ENCODE data around the gene IFT80.
"Not testable (repeated sequence)": the region's sequence is repeated elsewhere in the genome, so short reads cannot be mapped to it uniquely, and the experiment has no call there.

The IFT80 gene

DNA sequence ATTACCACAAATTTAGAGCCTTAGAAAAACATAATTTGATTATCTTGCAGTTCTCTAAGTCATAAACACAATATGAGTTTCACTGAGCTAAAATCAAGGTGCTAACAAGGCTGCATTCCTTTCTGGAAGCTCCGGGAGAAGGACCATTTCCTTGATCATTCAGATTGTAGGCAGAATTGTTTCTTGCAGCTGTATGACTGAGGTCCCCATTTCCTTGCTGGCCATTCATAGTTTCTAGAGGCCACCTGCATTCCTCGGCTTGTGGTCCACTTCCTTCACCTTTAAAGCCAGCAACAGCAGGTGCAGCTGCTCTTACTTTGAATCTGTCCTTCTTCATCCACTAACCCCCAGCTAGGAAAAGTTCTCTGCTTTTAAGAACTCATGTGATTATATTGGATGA is 58.7 kb downstream of the IFT80 start:
- Histone ChIP-seq H3K4me1 (ENCODE audit: insufficient read depth, low read length) (peaks cover 6% of the 10 kb centered on the region), H3K9ac (ENCODE audit: low read length) (no peak overlapping the region), H3K9me3 (ENCODE audit: low read length) (no peaks in the 10 kb centered on the region), H3K36me3 (ENCODE audit: insufficient read depth, low read length) (no peaks in the 10 kb centered on the region), H3K4me3 (ENCODE audit: low read depth in 1 of 2, low read length in 2 of 2) (no peak overlapping the region), H3K27me3 (ENCODE audit: control insufficient read depth in 1 of 2, insufficient read depth in 2 of 2, low read length in 2 of 2) (no peaks in the 10 kb centered on the region), H3K27ac (ENCODE audit: low read depth, low read length) (no peak overlapping the region)

DNA sequence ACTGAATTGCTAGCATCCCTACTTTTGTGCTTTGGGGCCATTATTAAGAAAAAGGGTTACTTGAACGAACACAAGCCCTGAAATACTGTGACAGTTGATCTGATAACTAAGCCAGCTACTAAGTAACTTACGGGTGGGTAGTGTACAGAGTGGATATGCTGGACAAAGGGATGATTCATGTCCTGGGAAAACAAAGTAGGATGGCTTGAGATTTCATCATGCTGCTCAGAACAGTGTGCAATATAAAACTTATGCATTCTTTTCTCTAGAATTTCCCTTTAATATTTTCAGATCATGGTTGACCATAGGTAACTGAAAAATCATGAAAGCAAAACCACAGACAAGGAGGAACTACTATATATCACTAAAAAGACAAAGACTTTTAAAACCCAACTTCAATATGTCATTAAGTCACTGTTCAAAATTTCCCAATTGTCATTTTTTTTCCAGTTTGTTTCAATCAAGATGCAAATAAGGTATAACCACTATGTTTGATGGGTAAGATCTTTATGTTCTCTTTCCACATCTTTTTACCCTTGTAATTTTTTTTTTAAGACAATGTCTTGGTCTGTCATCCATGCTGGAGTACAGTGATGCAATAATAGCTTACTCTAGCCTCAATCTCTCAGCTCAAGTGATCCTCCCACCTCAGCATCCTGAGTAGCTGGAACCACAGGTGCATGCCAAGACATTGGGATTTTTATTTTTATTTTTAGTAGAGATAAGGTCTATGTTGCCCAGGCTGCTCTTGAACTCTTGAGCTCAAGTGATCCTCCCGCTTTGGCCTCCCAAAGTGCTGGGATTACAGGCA is 67.7 kb downstream of the IFT80 start:
- Histone ChIP-seq H3K27ac (ENCODE audit: low read depth, low read length) (no peak overlapping the region), H3K27me3 (ENCODE audit: control insufficient read depth in 1 of 2, insufficient read depth in 2 of 2, low read length in 2 of 2) (no peaks in the 10 kb centered on the region), H3K4me1 (ENCODE audit: insufficient read depth, low read length) (no peaks in the 10 kb centered on the region), H3K9me3 (ENCODE audit: low read length) (no peaks in the 10 kb centered on the region), H3K36me3 (ENCODE audit: insufficient read depth, low read length) (no peaks in the 10 kb centered on the region), H3K9ac (ENCODE audit: low read length) (no peak overlapping the region), H3K4me3 (ENCODE audit: low read depth in 1 of 2, low read length in 2 of 2) (no peak overlapping the region)

- H3K36me3 ChIP-seq (ENCODE audit: insufficient read depth, low read length), result no peaks in the 10 kb centered on the region
- no peak overlapping the region for H3K4me3 ChIP-seq (ENCODE audit: low read depth in 1 of 2, low read length in 2 of 2)
- H3K27ac ChIP-seq (ENCODE audit: low read depth, low read length), result no peak overlapping the region
- no peaks in the 10 kb centered on the region for H3K4me1 ChIP-seq (ENCODE audit: insufficient read depth, low read length)
- H3K27me3 ChIP-seq (ENCODE audit: control insufficient read depth in 1 of 2, insufficient read depth in 2 of 2, low read length in 2 of 2), result no peaks in the 10 kb centered on the region
- H3K9me3 ChIP-seq (ENCODE audit: low read length), result no peaks in the 10 kb centered on the region
- H3K9ac ChIP-seq (ENCODE audit: low read length), result no peak overlapping the region
Observed at GRCh38 chr3:160330690-160331089, 68.3 kb downstream of the IFT80 start.

GRCh38 chr3:160330109-160330508 is 68.9 kb downstream of the IFT80 start:
- Histone ChIP-seq H3K4me3 (ENCODE audit: low read depth in 1 of 2, low read length in 2 of 2) (no peak overlapping the region), H3K27ac (ENCODE audit: low read depth, low read length) (no peak overlapping the region), H3K9ac (ENCODE audit: low read length) (no peak overlapping the region), H3K36me3 (ENCODE audit: insufficient read depth, low read length) (no peaks in the 10 kb centered on the region), H3K4me1 (ENCODE audit: insufficient read depth, low read length) (no peaks in the 10 kb centered on the region), H3K9me3 (ENCODE audit: low read length) (no peaks in the 10 kb centered on the region), H3K27me3 (ENCODE audit: control insufficient read depth in 1 of 2, insufficient read depth in 2 of 2, low read length in 2 of 2) (no peaks in the 10 kb centered on the region)

GRCh38 chr3:160326286-160326685 is 72.7 kb downstream of the IFT80 start:
- not testable (repeated sequence) for H3K36me3 ChIP-seq (ENCODE audit: insufficient read depth, low read length); H3K4me3 ChIP-seq (ENCODE audit: low read depth in 1 of 2, low read length in 2 of 2); H3K9me3 ChIP-seq (ENCODE audit: low read length); H3K27me3 ChIP-seq (ENCODE audit: control insufficient read depth in 1 of 2, insufficient read depth in 2 of 2, low read length in 2 of 2); H3K27ac ChIP-seq (ENCODE audit: low read depth, low read length); H3K4me1 ChIP-seq (ENCODE audit: insufficient read depth, low read length); H3K9ac ChIP-seq (ENCODE audit: low read length)

DNA sequence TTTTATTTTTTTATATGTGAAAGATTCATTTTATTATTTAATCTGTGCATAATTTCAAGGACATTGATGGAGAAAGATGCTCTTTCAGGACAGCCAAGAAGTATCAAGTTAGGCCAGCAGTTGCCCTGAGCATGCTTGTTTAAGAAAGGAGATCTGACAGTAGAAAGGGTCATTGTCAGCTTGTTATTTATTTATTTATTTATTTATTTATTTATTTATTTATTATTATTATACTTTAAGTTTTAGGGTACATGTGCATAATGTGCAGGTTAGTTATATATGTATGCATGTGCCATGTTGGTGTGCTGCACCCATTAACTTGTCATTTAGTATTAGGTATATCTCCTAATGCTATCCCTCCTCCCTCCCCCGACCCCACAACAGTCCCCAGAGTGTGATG is 77.2 kb downstream of the IFT80 start:
- not testable (repeated sequence) for H3K36me3 ChIP-seq (ENCODE audit: insufficient read depth, low read length); H3K4me3 ChIP-seq (ENCODE audit: low read depth in 1 of 2, low read length in 2 of 2); H3K9me3 ChIP-seq (ENCODE audit: low read length); H3K4me1 ChIP-seq (ENCODE audit: insufficient read depth, low read length); H3K27me3 ChIP-seq (ENCODE audit: control insufficient read depth in 1 of 2, insufficient read depth in 2 of 2, low read length in 2 of 2); H3K27ac ChIP-seq (ENCODE audit: low read depth, low read length); H3K9ac ChIP-seq (ENCODE audit: low read length)

DNA sequence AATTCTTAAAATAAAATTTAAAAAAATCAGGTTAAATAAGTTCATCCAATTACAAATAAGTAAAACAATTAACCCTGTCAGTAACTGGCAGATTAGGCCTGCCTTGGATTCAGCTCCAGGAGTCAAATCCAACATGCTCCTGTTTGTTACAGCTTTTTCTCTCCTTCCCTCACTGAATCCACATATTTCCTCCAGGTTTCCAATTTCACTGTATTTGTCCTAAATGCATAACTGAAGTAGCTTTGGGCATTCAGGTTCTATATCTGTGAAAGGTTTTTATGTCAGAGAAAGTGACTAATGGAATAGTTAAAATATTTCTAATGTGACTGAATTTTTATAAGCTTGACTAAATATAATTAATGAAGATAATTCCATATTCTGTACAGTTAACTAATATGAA is 79.7 kb downstream of the IFT80 start:
- H3K4me3 ChIP-seq (ENCODE audit: low read depth in 1 of 2, low read length in 2 of 2), result no peak overlapping the region
- H3K27ac ChIP-seq (ENCODE audit: low read depth, low read length), result no peak overlapping the region
- peaks cover 3% of the 10 kb centered on the region for H3K36me3 ChIP-seq (ENCODE audit: insufficient read depth, low read length)
- H3K27me3 ChIP-seq (ENCODE audit: control insufficient read depth in 1 of 2, insufficient read depth in 2 of 2, low read length in 2 of 2), result no peaks in the 10 kb centered on the region
- no peaks in the 10 kb centered on the region for H3K4me1 ChIP-seq (ENCODE audit: insufficient read depth, low read length)
- no peak overlapping the region for H3K9ac ChIP-seq (ENCODE audit: low read length)
- H3K9me3 ChIP-seq (ENCODE audit: low read length), result no peaks in the 10 kb centered on the region

GRCh38 chr3:160314995-160315394 is 84.0 kb downstream of the IFT80 start:
- Histone ChIP-seq H3K9ac (ENCODE audit: low read length) (no peak overlapping the region), H3K27ac (ENCODE audit: low read depth, low read length) (no peak overlapping the region), H3K4me1 (ENCODE audit: insufficient read depth, low read length) (no peaks in the 10 kb centered on the region), H3K9me3 (ENCODE audit: low read length) (no peaks in the 10 kb centered on the region), H3K36me3 (ENCODE audit: insufficient read depth, low read length) (peaks cover 3% of the 10 kb centered on the region), H3K27me3 (ENCODE audit: control insufficient read depth in 1 of 2, insufficient read depth in 2 of 2, low read length in 2 of 2) (no peaks in the 10 kb centered on the region), H3K4me3 (ENCODE audit: low read depth in 1 of 2, low read length in 2 of 2) (no peak overlapping the region)

DNA sequence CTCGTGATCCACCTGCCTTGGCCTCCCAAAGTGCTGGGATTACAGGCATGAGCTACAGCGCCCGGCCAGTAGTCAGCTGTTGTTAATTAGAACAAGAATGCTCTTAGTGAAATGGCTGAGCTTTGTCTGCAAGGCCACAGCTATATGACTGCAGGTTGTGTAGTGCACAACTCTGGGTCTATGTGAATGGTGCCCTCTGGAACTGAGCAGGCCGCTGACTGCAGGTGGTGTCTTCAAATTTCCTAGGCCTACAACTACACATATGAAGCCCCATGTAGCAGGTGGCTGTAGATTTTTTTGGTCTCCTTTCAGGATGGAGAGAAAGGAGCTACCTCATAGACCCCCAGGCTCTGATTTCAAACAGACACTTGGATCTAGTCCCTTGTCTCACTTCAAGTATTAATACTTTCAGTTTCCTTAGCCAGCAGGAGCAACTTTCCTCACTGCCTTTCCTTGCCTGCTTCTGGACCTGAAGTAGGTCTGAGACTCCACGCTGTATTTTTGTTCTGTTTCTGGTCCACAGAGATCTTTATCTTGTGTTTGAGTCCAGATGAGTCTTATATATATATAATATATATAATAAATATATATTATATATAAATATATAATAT is 86.9 kb downstream of the IFT80 start:
- Histone ChIP-seq H3K4me1 (ENCODE audit: insufficient read depth, low read length) (no peaks in the 10 kb centered on the region), H3K27me3 (ENCODE audit: control insufficient read depth in 1 of 2, insufficient read depth in 2 of 2, low read length in 2 of 2) (no peaks in the 10 kb centered on the region), H3K9me3 (ENCODE audit: low read length) (no peaks in the 10 kb centered on the region), H3K36me3 (ENCODE audit: insufficient read depth, low read length) (peaks cover 4% of the 10 kb centered on the region), H3K4me3 (ENCODE audit: low read depth in 1 of 2, low read length in 2 of 2) (no peak overlapping the region), H3K27ac (ENCODE audit: low read depth, low read length) (no peak overlapping the region), H3K9ac (ENCODE audit: low read length) (no peak overlapping the region)

GRCh38 chr3:160302806-160303205 is 96.2 kb downstream of the IFT80 start:
- no peak overlapping the region for H3K4me3 ChIP-seq (ENCODE audit: low read depth in 1 of 2, low read length in 2 of 2)
- H3K36me3 ChIP-seq (ENCODE audit: insufficient read depth, low read length), result peaks cover 5% of the 10 kb centered on the region
- no peaks in the 10 kb centered on the region for H3K9me3 ChIP-seq (ENCODE audit: low read length)
- H3K4me1 ChIP-seq (ENCODE audit: insufficient read depth, low read length), result no peaks in the 10 kb centered on the region
- H3K27me3 ChIP-seq (ENCODE audit: control insufficient read depth in 1 of 2, insufficient read depth in 2 of 2, low read length in 2 of 2), result no peaks in the 10 kb centered on the region
- no peak overlapping the region for H3K9ac ChIP-seq (ENCODE audit: low read length)
- no peak overlapping the region for H3K27ac ChIP-seq (ENCODE audit: low read depth, low read length)

DNA sequence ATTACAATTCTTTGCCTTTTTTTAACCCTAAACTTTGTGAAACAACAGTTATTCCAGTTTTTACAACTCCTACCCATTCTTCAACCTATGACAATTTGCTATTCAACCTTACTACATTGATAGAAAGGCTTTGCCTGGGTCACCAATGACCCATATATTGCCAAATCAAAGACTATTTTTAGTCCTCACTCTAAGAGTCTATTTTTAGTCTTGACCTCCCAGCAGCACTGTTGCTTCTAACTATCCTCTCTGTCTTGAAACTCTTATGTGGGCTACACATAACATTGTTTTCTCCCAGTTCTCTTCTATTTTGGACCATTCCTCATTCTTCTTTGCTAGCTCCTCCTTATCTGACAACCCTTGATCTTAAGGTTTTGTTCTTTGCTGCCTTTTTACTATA is 102.4 kb downstream of the IFT80 start:
- Histone ChIP-seq H3K27ac (ENCODE audit: low read depth, low read length) (no peak overlapping the region), H3K9me3 (ENCODE audit: low read length) (no peaks in the 10 kb centered on the region), H3K4me1 (ENCODE audit: insufficient read depth, low read length) (peaks cover 6% of the 10 kb centered on the region), H3K9ac (ENCODE audit: low read length) (no peak overlapping the region), H3K36me3 (ENCODE audit: insufficient read depth, low read length) (no peaks in the 10 kb centered on the region), H3K27me3 (ENCODE audit: control insufficient read depth in 1 of 2, insufficient read depth in 2 of 2, low read length in 2 of 2) (no peaks in the 10 kb centered on the region), H3K4me3 (ENCODE audit: low read depth in 1 of 2, low read length in 2 of 2) (no peak overlapping the region)

DNA sequence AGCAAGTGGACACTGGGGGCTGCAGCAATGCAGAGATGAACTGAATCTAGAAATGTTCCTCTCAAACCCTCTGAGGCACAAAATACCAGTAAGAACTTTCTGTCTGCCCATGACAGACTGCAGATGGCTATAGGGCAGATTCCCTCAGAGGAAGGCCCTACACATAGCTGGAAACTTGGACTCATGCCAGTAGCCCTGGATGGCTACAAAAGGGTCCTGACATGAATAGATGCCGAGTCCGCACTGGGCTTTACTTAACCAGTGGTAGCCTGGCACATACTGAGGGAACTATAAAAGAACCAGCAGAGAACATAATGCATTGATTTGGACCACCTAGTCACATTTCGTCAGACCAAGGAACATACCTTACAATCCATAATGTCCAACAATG is 107.1 kb downstream of the IFT80 start:
- Histone ChIP-seq H3K9ac (ENCODE audit: low read length) (no peak overlapping the region), H3K27ac (ENCODE audit: low read depth, low read length) (no peak overlapping the region), H3K9me3 (ENCODE audit: low read length) (no peaks in the 10 kb centered on the region), H3K36me3 (ENCODE audit: insufficient read depth, low read length) (no peaks in the 10 kb centered on the region), H3K4me1 (ENCODE audit: insufficient read depth, low read length) (peaks cover 6% of the 10 kb centered on the region), H3K27me3 (ENCODE audit: control insufficient read depth in 1 of 2, insufficient read depth in 2 of 2, low read length in 2 of 2) (no peaks in the 10 kb centered on the region), H3K4me3 (ENCODE audit: low read depth in 1 of 2, low read length in 2 of 2) (no peak overlapping the region)

All from muscle layer of colon (tissue), 2 donors.